ENCODE measurements around the gene OPCML.

Gene OPCML

DNA sequence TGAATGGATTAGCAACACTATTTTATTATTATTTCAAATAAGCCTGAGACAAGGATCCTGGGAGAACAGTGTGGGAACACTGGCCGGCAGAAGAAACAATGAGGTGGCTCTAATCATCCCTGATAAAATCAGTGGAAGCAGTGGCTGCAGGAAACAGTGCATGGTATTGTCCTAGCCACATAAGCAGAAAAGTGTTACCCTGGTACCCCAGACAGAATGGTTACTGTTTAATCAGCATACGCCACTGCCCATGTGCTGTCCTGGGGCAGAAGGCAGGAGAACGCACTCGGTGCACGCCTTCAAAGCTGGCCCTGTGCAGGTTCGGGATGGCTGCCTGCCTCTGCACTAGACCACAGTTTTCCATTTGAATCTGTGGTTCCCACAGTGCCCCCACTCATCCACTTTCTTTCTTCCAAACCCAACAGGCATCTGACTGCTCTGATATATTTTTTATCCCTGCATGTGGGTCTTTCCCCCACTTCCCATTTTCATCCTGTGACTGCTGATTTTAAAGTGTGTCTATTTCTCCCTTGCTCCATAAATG is 25.7 kb downstream of the OPCML start:
- H3K9me3 ChIP-seq (ENCODE audit: severe bottlenecking): no peaks in the 10 kb centered on the region
- H3K27me3 ChIP-seq (ENCODE audit: insufficient read depth, low read depth, severe bottlenecking): peaks cover 6% of the 10 kb centered on the region
- H3K36me3 ChIP-seq: no peaks in the 10 kb centered on the region
- no peak for DNase-seq
- H3K27ac ChIP-seq: no peak overlapping the region
- no peak overlapping the region for H3K4me3 ChIP-seq (ENCODE audit: low read depth, low read length)
- TF ChIP-seq, protein P1, sequence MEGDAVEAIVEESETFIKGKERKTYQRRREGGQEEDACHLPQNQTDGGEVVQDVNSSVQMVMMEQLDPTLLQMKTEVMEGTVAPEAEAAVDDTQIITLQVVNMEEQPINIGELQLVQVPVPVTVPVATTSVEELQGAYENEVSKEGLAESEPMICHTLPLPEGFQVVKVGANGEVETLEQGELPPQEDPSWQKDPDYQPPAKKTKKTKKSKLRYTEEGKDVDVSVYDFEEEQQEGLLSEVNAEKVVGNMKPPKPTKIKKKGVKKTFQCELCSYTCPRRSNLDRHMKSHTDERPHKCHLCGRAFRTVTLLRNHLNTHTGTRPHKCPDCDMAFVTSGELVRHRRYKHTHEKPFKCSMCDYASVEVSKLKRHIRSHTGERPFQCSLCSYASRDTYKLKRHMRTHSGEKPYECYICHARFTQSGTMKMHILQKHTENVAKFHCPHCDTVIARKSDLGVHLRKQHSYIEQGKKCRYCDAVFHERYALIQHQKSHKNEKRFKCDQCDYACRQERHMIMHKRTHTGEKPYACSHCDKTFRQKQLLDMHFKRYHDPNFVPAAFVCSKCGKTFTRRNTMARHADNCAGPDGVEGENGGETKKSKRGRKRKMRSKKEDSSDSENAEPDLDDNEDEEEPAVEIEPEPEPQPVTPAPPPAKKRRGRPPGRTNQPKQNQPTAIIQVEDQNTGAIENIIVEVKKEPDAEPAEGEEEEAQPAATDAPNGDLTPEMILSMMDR (IDR thresholded peaks at IDR 0.05; ENCODE audit: low read depth, low read length): no peak

- no peak for DNase-seq
- TF ChIP-seq, protein P1 (IDR thresholded peaks at IDR 0.05; ENCODE audit: low read depth, low read length): no peak
- no peaks in the 10 kb centered on the region for H3K9me3 ChIP-seq (ENCODE audit: severe bottlenecking)
- H3K4me3 ChIP-seq (ENCODE audit: low read depth, low read length): no peak overlapping the region
- H3K27me3 ChIP-seq (ENCODE audit: insufficient read depth, low read depth, severe bottlenecking): peaks cover 6% of the 10 kb centered on the region
- no peak overlapping the region for H3K27ac ChIP-seq
- H3K36me3 ChIP-seq: no peaks in the 10 kb centered on the region
Measured at GRCh38 chr11:133506023-133506422, 26.3 kb downstream of the OPCML start.

- Histone ChIP-seq H3K27me3 (ENCODE audit: insufficient read depth, low read depth, severe bottlenecking) (peaks cover 6% of the 10 kb centered on the region), H3K4me3 (ENCODE audit: low read depth, low read length) (no peak overlapping the region), H3K9me3 (ENCODE audit: severe bottlenecking) (no peaks in the 10 kb centered on the region), H3K36me3 (no peaks in the 10 kb centered on the region), H3K27ac (no peak overlapping the region)
- DNase-seq: no peak
- TF ChIP-seq, protein P1 (IDR thresholded peaks at IDR 0.05; ENCODE audit: low read depth, low read length): no peak
Measured at GRCh38 chr11:133504906-133505305, 27.4 kb downstream of the OPCML start.

- Histone ChIP-seq H3K9me3 (ENCODE audit: severe bottlenecking) (no peaks in the 10 kb centered on the region), H3K36me3 (no peaks in the 10 kb centered on the region), H3K27me3 (ENCODE audit: insufficient read depth, low read depth, severe bottlenecking) (peaks cover 6% of the 10 kb centered on the region), H3K4me3 (ENCODE audit: low read depth, low read length) (no peak overlapping the region), H3K27ac (no peak overlapping the region)
- TF ChIP-seq, protein P1 (IDR thresholded peaks at IDR 0.05; ENCODE audit: low read depth, low read length): no peak
- no peak for DNase-seq
Measured at GRCh38 chr11:133503776-133504175, 28.5 kb downstream of the OPCML start.

DNA sequence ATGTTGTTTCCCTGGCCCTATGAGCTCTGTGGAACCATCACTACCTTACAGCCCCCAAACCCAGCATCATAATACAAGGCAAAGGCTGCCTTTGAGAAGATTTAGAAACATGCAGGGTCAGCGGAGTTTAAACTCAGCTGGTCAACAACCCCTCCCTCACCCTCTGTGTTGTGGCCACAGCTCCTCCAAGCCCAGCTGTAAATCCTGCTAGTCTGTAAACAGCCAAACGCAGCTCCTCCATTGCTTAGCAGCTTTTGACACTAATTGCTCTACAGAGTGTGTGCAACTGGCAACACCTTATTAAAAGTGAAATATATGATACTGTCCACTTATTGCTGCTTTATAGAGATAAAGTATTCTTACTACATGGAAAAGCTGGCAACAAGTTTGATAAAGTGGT is 29.1 kb downstream of the OPCML start:
- Histone ChIP-seq H3K27ac (no peak overlapping the region), H3K27me3 (ENCODE audit: insufficient read depth, low read depth, severe bottlenecking) (peaks cover 6% of the 10 kb centered on the region), H3K36me3 (no peaks in the 10 kb centered on the region), H3K9me3 (ENCODE audit: severe bottlenecking) (no peaks in the 10 kb centered on the region), H3K4me3 (ENCODE audit: low read depth, low read length) (no peak overlapping the region)
- no peak for DNase-seq
- TF ChIP-seq, protein P1 (IDR thresholded peaks at IDR 0.05; ENCODE audit: low read depth, low read length): no peak

Measured in WERI-Rb-1 (cell line).